GM12878 (cell line): ENCODE data around the gene ABHD15. TPM values are rescaled to one million over a fixed set of nuclear protein-coding genes. Genes with fewer than 3 reads are reported as not detected.

Experiments used
- ATAC-seq: fragments of 200-7000 bp; cut with Tn5 transposase; 3 replicates; pipeline ENCODE4 v1.9.1; 2020; ENCODE audit warnings: mild to moderate bottlenecking, moderate library complexity
- BruUV-seq: library from RNA; stranded (reverse); fragments of 400-500 nt; replicated peaks from 2 replicates; lab custom pipeline; 2021; lab: Mats Ljungman, UMichigan
- CTCF ChIA-PET: fragments of 300-600 bp; sonication (Branson Sonifier 250); formaldehyde crosslinking; extraction: SDS; loops from one replicate; lab custom pipeline; 2021; ENCODE audit warnings: inconsistent platforms; lab: Yijun Ruan, JAX
- POLR2A ChIA-PET: fragments of 350-600 bp; formaldehyde crosslinking; extraction: SDS; loops from one replicate; lab custom pipeline; 2021; ENCODE audit warnings: inconsistent platforms; lab: Charles Lee
- RAD21 ChIA-PET: fragments of 300-600 bp; sonication (Branson Sonifier 250); formaldehyde crosslinking; loops from one replicate; lab custom pipeline; 2023; ENCODE audit warnings: antibody characterized with exemption; ENCODE audit not compliant: unreplicated experiment; lab: Charles Lee
- SMC1A ChIA-PET: fragments of 300-600 bp; sonication (Branson Sonifier 250); formaldehyde crosslinking; loops from one replicate; lab custom pipeline; 2023; ENCODE audit not compliant: unreplicated experiment, uncharacterized antibody; lab: Charles Lee
- DNase-seq: peaks from one replicate; pipeline ENCODE4 v3.0.0-alpha.2; 2011; ENCODE audit warnings: low read depth, low spot score
- FAIRE-seq: peaks from 3 replicates; lab custom pipeline; 2011; peaks lifted over from hg19 to GRCh38; lab: Jason Lieb, UNC
- H2AFZ ChIP-seq: 2 replicates; pipeline ENCODE4 v1.6.0; 2011; ENCODE audit warnings: low read depth, low read length, control low read depth; ENCODE audit not compliant: control insufficient read depth
- H3K27ac ChIP-seq: 2 replicates; pipeline ENCODE4 v1.5.1; 2011; ENCODE audit warnings: control low read depth; ENCODE audit not compliant: control insufficient read depth, insufficient read depth
- H3K27me3 ChIP-seq, 2 experiments: replicated peaks in 1 of 2; 2 replicates each; pipeline versions ENCODE4 v1.6.0 to v1.6.1; 2011; ENCODE audit warnings: low read length in 1 of 2; ENCODE audit not compliant: control insufficient read depth in 2 of 2, insufficient read depth in 2 of 2
- H3K36me3 ChIP-seq, 2 experiments: 2 replicates each; pipeline ENCODE4 v1.5.1; 2011; ENCODE audit warnings: low read length in 1 of 2; ENCODE audit not compliant: control insufficient read depth in 2 of 2, insufficient read depth in 2 of 2
- H3K4me1 ChIP-seq: 2 replicates; pipeline ENCODE4 v1.6.1; 2011; ENCODE audit warnings: mild to moderate bottlenecking, low read length, moderate library complexity, mixed read lengths; ENCODE audit not compliant: control insufficient read depth, insufficient read depth
- H3K4me2 ChIP-seq: 2 replicates; pipeline ENCODE4 v1.6.0; 2011; ENCODE audit warnings: control low read depth; ENCODE audit not compliant: control insufficient read depth, insufficient read depth
- H3K4me3 ChIP-seq: fragments of 200-600 bp; sonication (generic); 2 replicates; pipeline ENCODE4 v1.5.1; 2016
- H3K79me2 ChIP-seq: 2 replicates; pipeline ENCODE4 v1.6.0; 2011; ENCODE audit warnings: low read length; ENCODE audit not compliant: control insufficient read depth, insufficient read depth
- H3K9ac ChIP-seq: 2 replicates; pipeline ENCODE4 v1.8.0; 2011; ENCODE audit warnings: low read length, control low read depth, mixed read lengths; ENCODE audit not compliant: control insufficient read depth, insufficient read depth
- H3K9me3 ChIP-seq: replicated peaks from 3 replicates; pipeline ENCODE4 v1.5.1; 2011; ENCODE audit warnings: mild to moderate bottlenecking, low read length; ENCODE audit not compliant: control insufficient read depth, insufficient read depth
- H4K20me1 ChIP-seq: 2 replicates; pipeline ENCODE4 v1.6.0; 2011; ENCODE audit not compliant: control insufficient read depth, insufficient read depth
- BACH1 ChIP-seq: fragments of 450-650 bp; IDR thresholded peaks from 2 replicates; pipeline ENCODE4 v1.6.1; 2017; ENCODE audit warnings: mild to moderate bottlenecking, borderline replicate concordance
- BHLHE40 ChIP-seq, 2 experiments: fragments of 450-650 bp in 1 of 2; IDR thresholded peaks; 2 replicates each; pipeline ENCODE4 v1.6.1; 2011 to 2017; ENCODE audit warnings: low read depth in 2 of 2, borderline replicate concordance in 1 of 2, improper control_type of control experiment in 1 of 2, low read length in 1 of 2, mild to moderate bottlenecking in 1 of 2
- CHD4 ChIP-seq: fragments of 200-600 bp; sonication (generic); IDR thresholded peaks from 2 replicates; pipeline ENCODE4 v1.6.1; 2016; ENCODE audit warnings: mild to moderate bottlenecking
- CREM ChIP-seq: IDR thresholded peaks from 2 replicates; pipeline ENCODE4 v1.6.1; 2014; ENCODE audit warnings: antibody characterized with exemption, low read depth
- ESRRA ChIP-seq: IDR thresholded peaks from 2 replicates; pipeline ENCODE4 v1.6.1; 2012; ENCODE audit warnings: mild to moderate bottlenecking, low read length, improper control_type of control experiment
- KAT2A ChIP-seq: conservative IDR thresholded peaks from 2 replicates; pipeline ENCODE4 v1.6.1; 2011; ENCODE audit warnings: low read depth, low read length; ENCODE audit not compliant: control insufficient read depth
- NFIC ChIP-seq: IDR thresholded peaks from 2 replicates; pipeline ENCODE4 v1.6.1; 2012; ENCODE audit warnings: low read depth, mild to moderate bottlenecking, inconsistent platforms, low read length, moderate library complexity
- PAX8 ChIP-seq: fragments of 450-650 bp; IDR thresholded peaks from 2 replicates; pipeline ENCODE4 v1.6.1; 2017; ENCODE audit warnings: mild to moderate bottlenecking, moderate library complexity
- SPI1 ChIP-seq: IDR thresholded peaks from 2 replicates; pipeline ENCODE4 v1.6.1; 2011; ENCODE audit warnings: low read depth, mild to moderate bottlenecking, low read length, moderate library complexity, borderline replicate concordance; ENCODE audit not compliant: insufficient read depth
- STAT1 ChIP-seq: fragments of 450-650 bp; conservative IDR thresholded peaks from 2 replicates; pipeline ENCODE4 v1.6.1; 2014; ENCODE audit warnings: antibody characterized with exemption, mild to moderate bottlenecking
- STAT3 ChIP-seq: IDR thresholded peaks from 2 replicates; pipeline ENCODE4 v1.6.1; 2011; ENCODE audit warnings: low read depth, low read length, improper control_type of control experiment
- SUPT20H ChIP-seq: IDR thresholded peaks from 2 replicates; pipeline ENCODE4 v1.6.1; 2011; ENCODE audit warnings: low read depth, mild to moderate bottlenecking, low read length, moderate library complexity, borderline replicate concordance; ENCODE audit not compliant: control insufficient read depth
- TARDBP ChIP-seq: IDR thresholded peaks from 2 replicates; pipeline ENCODE4 v1.6.1; 2016; ENCODE audit warnings: borderline replicate concordance
- TBL1XR1 ChIP-seq: IDR thresholded peaks from 2 replicates; pipeline ENCODE4 v1.6.1; 2012; ENCODE audit warnings: low read depth, low read length, improper control_type of control experiment
- WGBS: methylation state at CpG from one replicate; pipeline ENCODE4 v1.1.6; 2016; ENCODE audit warnings: low lambda C conversion rate; ENCODE audit not compliant: insufficient replicate concordance, insufficient coverage; ENCODE audit errors: missing lambda C conversion rate; 5-methylcytosine and 5-hydroxymethylcytosine counted together
- in situ Hi-C: fragments of 300-500 bp; cut with MboI; formaldehyde crosslinking; loops from 9 replicates; pipeline ENCODE4 v1.14.3; 2018; ENCODE audit warnings: mixed read lengths
- intact Hi-C: fragments of 100-400 bp; cut with micrococcal nuclease; formaldehyde crosslinking; loops from one replicate; pipeline ENCODE4 v1.14.2; 2022; ENCODE audit not compliant: unreplicated experiment
- polyA plus RNA-seq, 11 experiments: library from polyadenylated mRNA; depleted of rRNA in 4 of 11; unstranded in 6 of 11; stranded (reverse) in 5 of 11; fragments of >200 nt; fragmentation: Nextera tagmentation in 4 of 11; fragmentation: Illumina TruSeq in 1 of 11; extraction: Ambion mirVana in 4 of 11; extraction: Trizol in 1 of 11; gene quantifications; 1 replicate in 1 of 11; 2 replicates in 10 of 11; pipeline versions ENCODE4 v1.2.1 to v1.2.3, GENCODE V29; 2011 to 2016; ENCODE audit warnings: inconsistent platforms in 2 of 11, missing spikeins in 2 of 11, low read depth in 1 of 11
- total RNA-seq, 4 experiments: library from RNA; depleted of rRNA in 3 of 4; stranded (reverse); fragments of >200 nt in 3 of 4; fragmentation: Illumina TruSeq in 1 of 4; extraction: Trizol in 1 of 4; gene quantifications; 2 replicates each; pipeline versions ENCODE4 v1.2.1 to v1.2.3, GENCODE V29; 2013 to 2021
- TF ChIP-seq, protein P1 (sequence below): fragments of 450-650 bp; IDR thresholded peaks from 2 replicates; pipeline ENCODE4 v1.6.1; 2016; ENCODE audit warnings: mild to moderate bottlenecking
- TF ChIP-seq, protein P2 (sequence below): IDR thresholded peaks from 2 replicates; pipeline ENCODE4 v1.6.1; 2011; ENCODE audit warnings: low read depth, low read length, improper control_type of control experiment, borderline replicate concordance

ABHD15 gene
- total and polyA plus RNA-seq, 10 of the 15 experiments (the other 5 are each of a cell fraction or from before 2014, with no cell fraction given) = 2.1 to 9.2 (median 4.9) TPM

DNA sequence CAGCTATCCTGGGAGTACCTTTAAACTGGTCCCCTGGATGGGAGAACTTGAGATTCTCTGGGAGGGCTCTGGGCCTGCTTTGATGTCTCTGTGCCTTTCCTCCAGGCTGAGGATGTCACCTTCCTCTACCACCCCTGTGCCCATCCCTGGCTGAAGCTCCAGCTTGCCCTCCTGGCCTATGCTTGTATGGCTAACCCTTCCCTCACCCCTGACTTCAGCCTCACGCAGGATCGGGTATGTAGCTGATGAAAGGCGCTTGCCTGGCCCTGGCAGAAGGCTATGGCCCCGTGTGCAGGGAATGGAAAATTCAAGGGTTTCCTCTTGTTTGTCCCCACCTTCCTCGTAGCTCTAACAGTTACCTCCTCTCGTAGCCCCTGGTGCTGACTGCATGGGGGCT lies 4.6 kb upstream of the ABHD15 start:
- 0 out of 2 replicates have a peak, but pooled peaks cover 4% of the 10 kb centered on the region for H3K4me1 ChIP-seq
- SMC1A ChIA-PET = interaction anchor here (1.9 kb wide), 1 partner anchor 201 kb away, joined by 6 read pairs; no protein-coding TSS in a partner anchor
- no peak overlapping the region for H3K27ac ChIP-seq
- RAD21 ChIA-PET = interaction anchor here (1.3 to 3.3 kb wide), 4 partner anchors 17 to 448 kb away, joined by 3 to 21 read pairs (median 8); no protein-coding TSS in a partner anchor
- H3K79me2 ChIP-seq = no peaks in the 10 kb centered on the region
- in situ Hi-C loops = no loop called here
- CTCF ChIA-PET = interaction anchor here (0.9 to 6.2 kb wide), 9 partner anchors 9 to 360 kb away, joined by 3 to 57 read pairs (median 8); partner anchors contain the start of gene ANKRD13B
- intact Hi-C loops = no loop called here
- POLR2A ChIA-PET = interaction anchor here (1.6 kb wide), 1 partner anchor 16 kb away, joined by 4 read pairs; no protein-coding TSS in a partner anchor
- no peak overlapping the region for H2AFZ ChIP-seq
- no peak overlapping the region for H3K4me3 ChIP-seq
- DNase-seq (no peak), ATAC-seq (no peak)
- WGBS = 80% methylated on average over 6 of the region's 6 CpGs
- H3K27me3 ChIP-seq = no peaks in the 10 kb centered on the region
- H3K36me3 ChIP-seq = peaks cover 0 to 5% of the 10 kb centered on the region in 2 experiments; a peak in 2 of 4 replicates
- TF ChIP-seq SPI1 = no peak
- TF ChIP-seq CHD4 = no peak
- no peak for TF ChIP-seq TBL1XR1
- TF ChIP-seq SUPT20H = no peak
- no peak for TF ChIP-seq CREM
- TF ChIP-seq STAT1 = no peak
- TF ChIP-seq, all 136 proteins: peak for 0
- FAIRE-seq = no peak
- no peaks in the 10 kb centered on the region for H4K20me1 ChIP-seq
- BruUV-seq = no TSS peak
- H3K9ac ChIP-seq = no peak overlapping the region
- no peaks in the 10 kb centered on the region for H3K9me3 ChIP-seq
- no peak overlapping the region for H3K4me2 ChIP-seq

DNA sequence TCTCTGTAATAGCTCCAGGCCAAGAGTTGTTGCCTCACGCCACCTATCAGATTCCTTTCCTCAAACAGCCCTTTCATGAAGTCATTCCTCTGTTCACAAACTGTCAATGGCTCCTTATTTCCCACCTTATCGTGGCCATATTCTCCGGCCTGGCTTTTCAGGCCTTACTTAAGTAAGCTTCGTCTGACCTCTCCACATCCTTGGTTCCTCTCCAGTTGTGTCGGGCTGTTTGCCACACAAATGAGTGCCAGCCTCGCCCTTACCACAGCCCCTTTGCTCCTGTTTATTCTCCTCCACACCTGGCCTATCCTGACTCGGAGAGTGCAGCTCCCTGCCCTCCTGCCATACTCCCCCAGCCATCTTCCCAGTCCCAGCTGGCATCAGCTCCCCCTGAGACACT lies 3.7 kb upstream of the ABHD15 start:
- SMC1A ChIA-PET = interaction anchor here (1.9 kb wide), 1 partner anchor 200 kb away, joined by 6 read pairs; no protein-coding TSS in a partner anchor
- RAD21 ChIA-PET = interaction anchor here (1.6 to 3.9 kb wide), 5 partner anchors 9 to 201 kb away, joined by 3 to 21 read pairs (median 11); no protein-coding TSS in a partner anchor
- CTCF ChIA-PET = interaction anchor here (0.9 to 6.2 kb wide), 9 partner anchors 8 to 361 kb away, joined by 3 to 57 read pairs (median 7); partner anchors contain the start of gene ANKRD13B
- H3K4me1 ChIP-seq = peaks cover 6% of the 10 kb centered on the region; the same call in 1 of the 2 replicates
- 75% methylated on average over 7 of the region's 7 CpGs for WGBS
- peaks cover 0 to 3% of the 10 kb centered on the region in 2 experiments; a peak in 2 of 4 replicates for H3K36me3 ChIP-seq
- in situ Hi-C loops = no loop called here
- no peaks in the 10 kb centered on the region for H3K9me3 ChIP-seq
- H4K20me1 ChIP-seq = no peaks in the 10 kb centered on the region
- H3K27me3 ChIP-seq = no peaks in the 10 kb centered on the region
- POLR2A ChIA-PET = interaction anchor here (0.7 to 1.0 kb wide), 2 partner anchors 12 to 77 kb away, joined by 3 to 4 read pairs; no protein-coding TSS in a partner anchor
- intact Hi-C loops = no loop called here
- no peak overlapping the region for H2AFZ ChIP-seq
- peaks cover 7% of the 10 kb centered on the region; the same call in 1 of the 2 replicates for H3K79me2 ChIP-seq
- BruUV-seq = TSS peak; percentile 68
- no peak for DNase-seq
- no peak overlapping the region for H3K27ac ChIP-seq
- no peak overlapping the region for H3K9ac ChIP-seq
- no peak for ATAC-seq
- no peak overlapping the region for H3K4me3 ChIP-seq
- H3K4me2 ChIP-seq = no peak overlapping the region
- FAIRE-seq = no peak
- no peak for TF ChIP-seq ESRRA
- no peak for TF ChIP-seq PAX8
- TF ChIP-seq, protein P1, sequence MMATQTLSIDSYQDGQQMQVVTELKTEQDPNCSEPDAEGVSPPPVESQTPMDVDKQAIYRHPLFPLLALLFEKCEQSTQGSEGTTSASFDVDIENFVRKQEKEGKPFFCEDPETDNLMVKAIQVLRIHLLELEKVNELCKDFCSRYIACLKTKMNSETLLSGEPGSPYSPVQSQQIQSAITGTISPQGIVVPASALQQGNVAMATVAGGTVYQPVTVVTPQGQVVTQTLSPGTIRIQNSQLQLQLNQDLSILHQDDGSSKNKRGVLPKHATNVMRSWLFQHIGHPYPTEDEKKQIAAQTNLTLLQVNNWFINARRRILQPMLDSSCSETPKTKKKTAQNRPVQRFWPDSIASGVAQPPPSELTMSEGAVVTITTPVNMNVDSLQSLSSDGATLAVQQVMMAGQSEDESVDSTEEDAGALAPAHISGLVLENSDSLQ = no peak
- TF ChIP-seq KAT2A = no peak
- no peak for TF ChIP-seq STAT3
- no peak for TF ChIP-seq BACH1
- TF ChIP-seq NFIC = no peak
- TF ChIP-seq BHLHE40 (IDR thresholded peaks at IDR 0.05; ENCODE audit: borderline replicate concordance in 1 of 2, low read depth in 2 of 2, low read length in 1 of 2) = no peak
- no peak for TF ChIP-seq TARDBP
- TF ChIP-seq, protein P2, sequence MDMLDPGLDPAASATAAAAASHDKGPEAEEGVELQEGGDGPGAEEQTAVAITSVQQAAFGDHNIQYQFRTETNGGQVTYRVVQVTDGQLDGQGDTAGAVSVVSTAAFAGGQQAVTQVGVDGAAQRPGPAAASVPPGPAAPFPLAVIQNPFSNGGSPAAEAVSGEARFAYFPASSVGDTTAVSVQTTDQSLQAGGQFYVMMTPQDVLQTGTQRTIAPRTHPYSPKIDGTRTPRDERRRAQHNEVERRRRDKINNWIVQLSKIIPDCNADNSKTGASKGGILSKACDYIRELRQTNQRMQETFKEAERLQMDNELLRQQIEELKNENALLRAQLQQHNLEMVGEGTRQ = no peak
